Stimulated activated CD8-positive, alpha-beta memory T cell treated with anti-CD3 and anti-CD28 coated beads, Interleukin-7, amount 100 ng/mL, for 24 hours (primary cell): Measurements from ENCODE around the gene NMNAT2.
"Not testable (repeated sequence)": the region's sequence is repeated elsewhere in the genome, so short reads cannot be mapped to it uniquely, and the experiment has no call there.

ENCODE experiments used
- DNase-seq: peaks from one replicate; pipeline ENCODE4 v3.0.0-alpha.2; 2020; ENCODE audit warnings: low read depth

Gene NMNAT2

DNA sequence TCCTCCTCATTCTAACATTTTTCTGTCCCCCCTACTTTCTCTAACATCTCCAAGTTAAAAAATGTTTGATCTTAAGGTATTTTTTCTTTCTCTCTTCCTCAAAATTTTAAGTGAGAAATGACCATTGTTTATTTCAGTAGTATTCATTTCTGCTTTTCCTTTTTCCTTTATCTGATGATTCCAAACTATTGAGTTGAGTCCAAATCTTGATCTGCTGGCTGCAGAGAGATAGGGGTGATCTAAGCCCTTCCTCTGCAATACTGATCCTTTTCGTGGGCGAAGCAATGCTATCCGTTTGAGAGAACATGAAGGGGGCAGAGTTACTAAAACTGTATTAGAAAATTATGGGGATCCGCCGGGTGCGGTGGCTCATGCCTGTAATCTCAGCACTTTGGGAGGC lies 516 bp upstream of the NMNAT2 start:
- DNase-seq, result no peak

DNA sequence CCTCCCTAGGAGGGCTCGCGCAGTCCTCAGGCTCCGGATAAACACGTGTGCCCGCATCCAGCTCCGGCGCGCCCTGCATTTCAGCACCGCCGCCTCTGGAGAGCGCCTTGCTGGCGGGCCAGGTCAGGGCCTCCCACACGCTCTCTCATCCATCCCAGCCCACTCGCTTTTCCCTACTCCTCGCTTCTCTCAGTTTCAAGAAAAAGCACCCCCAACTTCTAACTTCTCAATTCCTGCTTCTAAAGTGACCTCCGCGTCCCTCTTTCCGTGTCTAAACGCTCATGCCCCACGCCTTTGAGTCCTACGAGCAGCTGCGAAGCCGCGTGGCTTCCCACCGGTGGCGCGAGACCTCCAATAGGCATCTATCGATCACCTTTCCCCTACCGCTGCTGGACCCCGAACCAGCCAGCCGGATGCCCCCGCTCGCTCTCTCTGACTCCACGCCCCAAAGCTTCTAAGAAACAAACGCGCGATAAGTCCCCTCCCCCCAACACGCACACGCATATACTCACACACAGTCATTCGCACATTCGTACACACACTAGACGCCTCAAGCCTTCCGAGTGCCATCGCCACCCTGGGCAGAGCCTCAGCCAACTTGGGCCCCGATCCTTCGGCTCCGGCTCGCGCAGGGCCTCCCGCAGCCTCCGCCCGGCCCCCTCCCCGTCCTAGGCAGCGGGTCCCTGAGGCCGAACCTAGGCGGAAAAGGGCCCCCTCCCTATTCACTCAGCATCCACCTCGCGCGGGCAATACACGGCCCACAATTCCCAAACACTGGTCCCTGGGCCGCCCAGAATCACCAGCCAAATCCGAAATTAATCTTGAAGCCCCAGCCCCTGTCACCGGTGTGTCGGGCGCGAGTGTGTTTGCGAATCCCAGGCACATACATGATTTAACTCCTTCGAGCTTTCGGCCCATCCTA lies 1.1 kb downstream of the NMNAT2 start:
- DNase-seq, result peak; percentile 13

- DNase-seq, result no peak
Measured at GRCh38 chr1:183414365-183414764, 3.8 kb downstream of the NMNAT2 start.

DNA sequence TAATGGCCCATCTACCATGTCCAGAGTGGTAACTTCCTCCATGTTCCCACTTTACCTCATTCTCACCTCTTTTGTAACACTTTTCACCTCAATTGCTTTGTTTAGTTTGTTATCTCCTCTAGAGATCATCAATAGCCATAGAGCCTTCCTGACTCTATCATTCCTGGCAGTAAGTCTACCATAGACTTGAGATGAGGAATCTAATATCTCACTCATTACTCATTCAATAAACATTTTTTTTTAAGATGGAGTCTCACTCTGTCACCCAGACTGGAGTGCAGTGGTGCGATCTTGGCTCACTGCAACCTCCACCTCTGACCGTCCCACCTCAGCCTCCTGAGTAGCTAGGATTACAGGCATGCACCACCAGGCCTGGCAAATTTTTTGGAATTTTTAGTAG lies 7.1 kb downstream of the NMNAT2 start:
- DNase-seq, result no peak

GRCh38 chr1:183407961-183408360 lies 10.2 kb downstream of the NMNAT2 start:
- DNase-seq, result no peak

DNA sequence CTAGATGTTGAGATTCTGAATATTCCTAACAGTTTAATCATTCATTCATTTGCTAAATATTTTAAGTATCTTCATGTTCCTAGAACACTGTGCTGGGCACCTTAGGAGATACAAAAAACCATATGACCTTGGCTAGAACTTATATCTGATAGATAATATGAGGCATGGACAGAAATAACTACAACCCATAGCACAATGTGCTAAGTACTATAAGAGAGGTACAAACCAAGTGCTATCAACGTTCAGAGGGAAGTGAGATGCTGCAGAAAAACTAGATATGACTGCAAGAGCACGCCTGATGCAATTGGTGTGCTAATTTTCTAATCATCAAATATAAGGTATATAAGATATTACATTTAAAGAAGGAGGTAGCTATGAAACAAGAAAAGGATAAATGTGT lies 10.7 kb downstream of the NMNAT2 start:
- no peak for DNase-seq

DNA sequence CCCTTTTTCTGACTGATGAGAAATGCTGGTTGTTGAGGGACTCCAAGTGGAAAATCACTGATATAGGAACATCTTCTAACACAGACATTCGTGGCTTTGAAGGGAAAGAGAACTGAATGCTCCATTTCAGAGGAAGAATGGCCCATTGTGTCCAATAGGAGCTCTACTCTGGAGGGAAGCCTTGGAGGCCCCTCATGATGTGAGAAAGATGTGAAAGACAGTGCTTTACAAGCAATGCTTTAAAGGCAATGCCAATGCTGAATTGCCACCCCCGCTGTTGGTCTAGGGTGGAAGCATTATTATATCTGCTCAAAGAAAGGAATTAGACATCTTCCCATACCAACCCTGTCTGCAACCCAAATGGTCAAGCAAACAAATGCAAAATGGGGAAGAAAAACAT lies 13.7 kb downstream of the NMNAT2 start:
- no peak for DNase-seq

- DNase-seq, result no peak
Measured at GRCh38 chr1:183403498-183403897, 14.7 kb downstream of the NMNAT2 start.

GRCh38 chr1:183401565-183401964 lies 16.6 kb downstream of the NMNAT2 start:
- DNase-seq, result not testable (repeated sequence)

GRCh38 chr1:183394435-183394834 lies 23.7 kb downstream of the NMNAT2 start:
- DNase-seq, result no peak

GRCh38 chr1:183391863-183392262 lies 26.3 kb downstream of the NMNAT2 start:
- DNase-seq, result no peak

GRCh38 chr1:183390561-183390960 lies 27.6 kb downstream of the NMNAT2 start:
- DNase-seq, result no peak

DNA sequence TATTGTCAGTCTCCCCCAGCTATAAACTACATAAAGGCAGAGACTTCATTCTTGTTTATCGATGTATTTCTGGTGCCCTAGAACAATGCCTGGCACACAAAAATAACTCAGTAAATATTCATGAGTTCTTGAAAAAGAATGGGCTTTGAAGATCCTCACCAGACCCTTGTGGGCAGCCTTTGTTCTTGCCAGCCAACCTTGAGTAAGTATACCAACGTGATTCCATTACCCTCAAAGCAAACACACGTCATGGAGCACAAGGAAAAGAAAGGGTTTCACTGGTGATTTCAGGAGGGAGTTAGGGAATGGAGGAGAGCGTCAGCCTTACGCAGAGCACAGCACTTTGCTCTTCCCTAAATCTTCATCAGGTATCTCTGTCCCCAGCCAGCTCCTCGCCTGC lies 29.4 kb downstream of the NMNAT2 start:
- DNase-seq, result no peak

GRCh38 chr1:183385340-183386144 lies 32.6 kb downstream of the NMNAT2 start:
- no peak for DNase-seq

GRCh38 chr1:183379951-183380350 lies 38.2 kb downstream of the NMNAT2 start:
- no peak for DNase-seq

GRCh38 chr1:183375381-183375780 lies 42.8 kb downstream of the NMNAT2 start:
- DNase-seq, result no peak

DNA sequence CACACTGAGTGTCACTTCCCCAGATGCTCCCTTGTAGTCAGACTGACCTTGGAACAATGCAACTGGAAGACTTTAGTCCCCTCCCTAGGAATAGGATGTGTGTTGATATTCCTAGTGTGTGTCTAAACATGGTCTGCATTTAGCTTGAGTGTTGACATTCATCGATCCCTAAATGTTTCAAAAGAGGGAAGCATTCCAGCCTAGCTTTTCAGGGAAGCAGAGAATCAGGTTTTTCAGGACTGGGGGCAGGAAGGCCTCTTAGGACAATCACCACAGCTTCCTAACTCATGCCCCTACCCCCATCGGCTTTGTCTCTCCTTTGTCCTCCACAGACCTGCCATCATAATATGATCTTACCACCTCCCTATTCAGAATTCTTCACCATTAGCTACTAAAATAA lies 43.4 kb downstream of the NMNAT2 start:
- DNase-seq, result no peak

GRCh38 chr1:183372586-183373230 lies 45.5 kb downstream of the NMNAT2 start:
- DNase-seq, result no peak

GRCh38 chr1:183370399-183371058 lies 47.7 kb downstream of the NMNAT2 start:
- no peak for DNase-seq

GRCh38 chr1:183368213-183369108 lies 49.7 kb downstream of the NMNAT2 start:
- DNase-seq, result no peak

- no peak for DNase-seq
Measured at GRCh38 chr1:183366116-183366515, 52.1 kb downstream of the NMNAT2 start.
